ENCODE results near the gene KRT7. TPM values are rescaled to one million over a fixed set of nuclear protein-coding genes. Genes with fewer than 3 reads are reported as not detected.

KRT7 gene
- total RNA-seq, 1 donor from 2014 or later, result 11.6 TPM

GRCh38 chr12:52253391-52254179, 20.5 kb downstream of the KRT7 start:
- no peak for TF ChIP-seq CTCF (IDR thresholded peaks at IDR 0.05; ENCODE audit: unreplicated experiment)
- peaks cover 89% of the 10 kb centered on the region for H3K27me3 Mint-ChIP-seq
- H3K9me3 Mint-ChIP-seq (ENCODE audit: low read depth), result no peaks in the 10 kb centered on the region
- no peaks in the 10 kb centered on the region for H3K36me3 Mint-ChIP-seq (ENCODE audit: insufficient read depth)
- H3K4me1 Mint-ChIP-seq (ENCODE audit: low read depth), result peaks cover 9% of the 10 kb centered on the region
- no peak overlapping the region for H3K4me3 Mint-ChIP-seq (ENCODE audit: low read depth)
- DNase-seq (ENCODE audit: low spot score, unreplicated experiment), result no peak
- H3K27ac Mint-ChIP-seq, result no peak overlapping the region

GRCh38 chr12:52254180-52254964, 21.3 kb downstream of the KRT7 start:
- no peaks in the 10 kb centered on the region for H3K9me3 Mint-ChIP-seq (ENCODE audit: low read depth)
- H3K4me1 Mint-ChIP-seq (ENCODE audit: low read depth), result peaks cover 6% of the 10 kb centered on the region
- no peak for DNase-seq (ENCODE audit: low spot score, unreplicated experiment)
- H3K27ac Mint-ChIP-seq, result no peak overlapping the region
- no peaks in the 10 kb centered on the region for H3K36me3 Mint-ChIP-seq (ENCODE audit: insufficient read depth)
- no peak for TF ChIP-seq CTCF (IDR thresholded peaks at IDR 0.05; ENCODE audit: unreplicated experiment)
- peaks cover 89% of the 10 kb centered on the region for H3K27me3 Mint-ChIP-seq
- H3K4me3 Mint-ChIP-seq (ENCODE audit: low read depth), result no peak overlapping the region

GRCh38 chr12:52254965-52255751, 22.1 kb downstream of the KRT7 start:
- no peak for TF ChIP-seq CTCF (IDR thresholded peaks at IDR 0.05; ENCODE audit: unreplicated experiment)
- Mint-ChIP-seq H3K4me1 (ENCODE audit: low read depth) (no peaks in the 10 kb centered on the region), H3K36me3 (ENCODE audit: insufficient read depth) (no peaks in the 10 kb centered on the region), H3K27me3 (peaks cover 89% of the 10 kb centered on the region), H3K27ac (no peak overlapping the region), H3K4me3 (ENCODE audit: low read depth) (no peak overlapping the region), H3K9me3 (ENCODE audit: low read depth) (no peaks in the 10 kb centered on the region)
- DNase-seq (ENCODE audit: low spot score, unreplicated experiment), result no peak

- no peak overlapping the region for H3K27ac Mint-ChIP-seq
Observed at GRCh38 chr12:52255926-52256583, 23.0 kb downstream of the KRT7 start.

More at GRCh38 chr12:52255926-52256583, 23.0 kb downstream of the KRT7 start:
- TF ChIP-seq CTCF (IDR thresholded peaks at IDR 0.05; ENCODE audit: unreplicated experiment), result no peak
- Mint-ChIP-seq H3K36me3 (ENCODE audit: insufficient read depth) (no peaks in the 10 kb centered on the region), H3K4me1 (ENCODE audit: low read depth) (no peaks in the 10 kb centered on the region), H3K27me3 (peaks cover 92% of the 10 kb centered on the region), H3K9me3 (ENCODE audit: low read depth) (no peaks in the 10 kb centered on the region), H3K4me3 (ENCODE audit: low read depth) (no peak overlapping the region)
- DNase-seq (ENCODE audit: low spot score, unreplicated experiment), result no peak

All from progenitor cell of endocrine pancreas (in vitro differentiated cells).